Parathyroid adenoma (tissue), 2 donors: ENCODE results near the gene TACC3.

ENCODE experiments used
- H2AFZ ChIP-seq: fragments of 300-600 bp; sonication (generic); one replicate; pipeline ENCODE4 v1.7.0; 2017; ENCODE audit warnings: antibody characterized with exemption, mild to moderate bottlenecking
- H3K27ac ChIP-seq: fragments of 300-600 bp; sonication (generic); one replicate; pipeline ENCODE4 v1.7.0; 2017
- H3K27me3 ChIP-seq: fragments of 300-600 bp; sonication (generic); one replicate; pipeline ENCODE4 v1.7.0; 2017; ENCODE audit warnings: low read length; ENCODE audit not compliant: control insufficient read depth, insufficient read depth
- H3K36me3 ChIP-seq: fragments of 300-600 bp; sonication (generic); one replicate; pipeline ENCODE4 v1.7.0; 2017; ENCODE audit warnings: low read length; ENCODE audit not compliant: control insufficient read depth, insufficient read depth
- H3K4me1 ChIP-seq: fragments of 300-600 bp; sonication (generic); one replicate; pipeline ENCODE4 v1.7.0; 2017; ENCODE audit warnings: control low read depth
- H3K4me2 ChIP-seq: fragments of 300-600 bp; sonication (generic); one replicate; pipeline ENCODE4 v1.7.0; 2017; ENCODE audit warnings: low read length
- H3K4me3 ChIP-seq: fragments of 300-600 bp; sonication (generic); one replicate; pipeline ENCODE4 v1.7.0; 2017; ENCODE audit warnings: low read depth, low read length
- H3K79me2 ChIP-seq: fragments of 300-600 bp; sonication (generic); one replicate; pipeline ENCODE4 v1.7.0; 2017; ENCODE audit warnings: control low read depth
- H3K9ac ChIP-seq: fragments of 300-600 bp; sonication (generic); one replicate; pipeline ENCODE4 v1.7.0; 2017; ENCODE audit warnings: mild to moderate bottlenecking
- H3K9me3 ChIP-seq: fragments of 300-600 bp; sonication (generic); one replicate; pipeline ENCODE4 v1.7.0; 2017; ENCODE audit warnings: low read length; ENCODE audit not compliant: control insufficient read depth
- TF ChIP-seq, protein P1 (sequence below): fragments of 300-600 bp; sonication (generic); IDR thresholded peaks from one replicate; pipeline ENCODE4 v1.7.0; 2017; ENCODE audit warnings: antibody characterized with exemption, mild to moderate bottlenecking
- donor health status: primary hyperparathyroidism.

Gene TACC3

GRCh38 chr4:1717129-1718094 lies 3.9 kb upstream of the TACC3 start:
- Histone ChIP-seq H2AFZ (no peak overlapping the region), H3K4me1 (no peaks in the 10 kb centered on the region), H3K9me3 (no peaks in the 10 kb centered on the region), H3K27me3 (no peaks in the 10 kb centered on the region), H3K36me3 (no peaks in the 10 kb centered on the region), H3K79me2 (peaks cover 3% of the 10 kb centered on the region), H3K27ac (no peak overlapping the region), H3K4me3 (no peak overlapping the region), H3K9ac (no peak overlapping the region), H3K4me2 (no peak overlapping the region)
- TF ChIP-seq, protein P1, sequence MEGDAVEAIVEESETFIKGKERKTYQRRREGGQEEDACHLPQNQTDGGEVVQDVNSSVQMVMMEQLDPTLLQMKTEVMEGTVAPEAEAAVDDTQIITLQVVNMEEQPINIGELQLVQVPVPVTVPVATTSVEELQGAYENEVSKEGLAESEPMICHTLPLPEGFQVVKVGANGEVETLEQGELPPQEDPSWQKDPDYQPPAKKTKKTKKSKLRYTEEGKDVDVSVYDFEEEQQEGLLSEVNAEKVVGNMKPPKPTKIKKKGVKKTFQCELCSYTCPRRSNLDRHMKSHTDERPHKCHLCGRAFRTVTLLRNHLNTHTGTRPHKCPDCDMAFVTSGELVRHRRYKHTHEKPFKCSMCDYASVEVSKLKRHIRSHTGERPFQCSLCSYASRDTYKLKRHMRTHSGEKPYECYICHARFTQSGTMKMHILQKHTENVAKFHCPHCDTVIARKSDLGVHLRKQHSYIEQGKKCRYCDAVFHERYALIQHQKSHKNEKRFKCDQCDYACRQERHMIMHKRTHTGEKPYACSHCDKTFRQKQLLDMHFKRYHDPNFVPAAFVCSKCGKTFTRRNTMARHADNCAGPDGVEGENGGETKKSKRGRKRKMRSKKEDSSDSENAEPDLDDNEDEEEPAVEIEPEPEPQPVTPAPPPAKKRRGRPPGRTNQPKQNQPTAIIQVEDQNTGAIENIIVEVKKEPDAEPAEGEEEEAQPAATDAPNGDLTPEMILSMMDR, result no peak

DNA sequence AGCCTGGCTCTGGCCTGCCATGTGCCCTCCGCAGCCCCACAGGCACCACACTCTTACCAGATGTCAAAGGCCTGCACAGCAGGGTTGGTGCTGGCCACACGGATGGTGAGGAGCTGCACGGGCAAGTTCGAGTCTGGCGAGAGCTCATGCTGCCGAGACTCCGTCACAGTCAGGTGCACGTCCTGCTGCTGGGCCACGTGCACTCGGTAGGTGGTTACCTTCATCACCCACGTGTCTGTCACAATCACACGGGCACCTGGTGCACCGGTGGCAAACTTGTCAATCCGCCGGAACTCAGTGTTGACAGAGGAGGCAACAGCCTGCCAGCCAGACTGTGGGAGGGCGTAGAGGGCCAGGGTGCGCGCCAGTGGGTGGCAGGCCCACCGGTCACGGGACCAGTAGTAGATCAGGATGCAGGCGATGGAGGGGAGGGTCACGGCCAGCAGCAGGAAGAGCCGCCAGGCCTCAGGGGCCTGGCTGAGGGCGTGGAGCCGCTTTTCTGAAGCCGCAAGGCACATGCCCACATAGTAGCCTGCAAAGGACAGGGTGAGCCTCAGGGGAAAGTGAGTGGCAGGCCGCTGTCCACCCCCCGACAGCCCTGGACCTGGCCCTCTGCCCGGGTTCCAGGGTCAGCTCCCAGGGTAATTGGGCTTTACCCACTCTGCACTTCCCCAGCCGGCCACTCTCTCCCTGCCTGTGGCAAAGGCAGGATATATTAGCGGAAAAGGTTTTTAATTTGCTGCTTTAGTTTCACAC lies 3.0 kb upstream of the TACC3 start:
- H3K79me2 ChIP-seq, result peaks cover 3% of the 10 kb centered on the region
- H3K4me2 ChIP-seq, result no peak overlapping the region
- no peaks in the 10 kb centered on the region for H3K9me3 ChIP-seq
- H3K27ac ChIP-seq, result no peak overlapping the region
- H3K4me3 ChIP-seq, result no peak overlapping the region
- H3K27me3 ChIP-seq, result no peaks in the 10 kb centered on the region
- TF ChIP-seq, protein P1, result no peak
- no peak overlapping the region for H3K9ac ChIP-seq
- no peaks in the 10 kb centered on the region for H3K36me3 ChIP-seq
- no peak overlapping the region for H2AFZ ChIP-seq
- no peaks in the 10 kb centered on the region for H3K4me1 ChIP-seq

- no peaks in the 10 kb centered on the region for H3K4me1 ChIP-seq
- peak overlapping the region; percentile 69 for H2AFZ ChIP-seq
- TF ChIP-seq, protein P1, result no peak
- H3K9ac ChIP-seq, result no peak overlapping the region
- H3K79me2 ChIP-seq, result peaks cover 3% of the 10 kb centered on the region
- peak overlapping the region; percentile 95 for H3K4me2 ChIP-seq
- peak overlapping the region; percentile 80 for H3K27ac ChIP-seq
- H3K4me3 ChIP-seq, result peak overlapping the region; percentile 75
- H3K9me3 ChIP-seq, result no peaks in the 10 kb centered on the region
- no peaks in the 10 kb centered on the region for H3K27me3 ChIP-seq
- no peaks in the 10 kb centered on the region for H3K36me3 ChIP-seq
These were observed 948 bp upstream of the TACC3 start for GRCh38 chr4:1720163-1720983.

GRCh38 chr4:1721666-1722550 lies 587 bp downstream of the TACC3 start:
- Histone ChIP-seq H2AFZ (no peak overlapping the region), H3K27me3 (no peaks in the 10 kb centered on the region), H3K4me1 (peaks cover 2% of the 10 kb centered on the region), H3K79me2 (peaks cover 3% of the 10 kb centered on the region), H3K27ac (no peak overlapping the region), H3K36me3 (no peaks in the 10 kb centered on the region), H3K4me2 (peak overlapping the region; percentile 19), H3K4me3 (peak overlapping the region; percentile 9), H3K9ac (no peak overlapping the region), H3K9me3 (no peaks in the 10 kb centered on the region)
- TF ChIP-seq, protein P1, result no peak
